Fibroblast of skin of right biceps (primary cell): Measurements from ENCODE around the gene PIK3AP1.

Experiments used
- DNase-seq: peaks from one replicate; pipeline ENCODE4 v3.0.0-alpha.2; 2013

The PIK3AP1 gene

DNA sequence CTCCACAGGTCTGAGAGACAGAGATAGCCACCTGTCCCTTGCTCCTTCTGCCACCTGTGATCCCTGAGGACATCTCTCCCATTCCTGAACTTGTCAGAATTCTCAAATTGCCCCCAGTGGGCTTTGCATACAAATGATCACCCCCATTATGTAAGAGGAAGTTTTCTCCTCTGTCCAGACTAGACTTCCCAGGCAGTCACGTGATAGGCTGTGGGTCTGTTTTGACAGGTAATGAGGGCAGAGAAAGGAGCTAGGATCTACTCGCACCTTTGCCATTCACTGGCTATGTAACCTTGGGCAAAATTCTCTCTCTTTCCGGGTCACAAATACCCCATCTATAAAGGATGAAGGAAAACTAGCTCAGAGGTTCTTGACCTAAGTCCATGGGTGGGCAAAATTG lies 112.1 kb downstream of the PIK3AP1 start:
- no peak for DNase-seq

GRCh38 chr10:96606946-96607345 lies 113.4 kb downstream of the PIK3AP1 start:
- no peak for DNase-seq

DNA sequence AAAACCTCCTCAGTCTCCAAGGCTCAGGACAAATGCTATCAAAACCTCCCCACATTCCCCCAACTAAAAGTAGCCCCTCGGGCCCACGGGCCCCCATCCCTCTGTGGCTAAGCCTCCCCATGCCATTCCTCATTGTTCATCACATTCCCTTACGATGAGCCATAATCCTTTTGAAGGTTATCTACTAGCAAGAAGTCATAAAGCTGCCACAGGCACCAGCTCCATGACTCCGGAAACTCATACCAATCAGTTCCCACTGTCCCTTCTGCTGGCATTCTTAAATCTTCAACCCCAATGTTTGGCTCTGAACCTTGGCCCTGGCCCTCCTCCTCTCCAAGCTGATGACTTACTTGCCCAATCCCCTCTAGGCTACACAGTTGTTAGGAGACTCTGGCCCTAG lies 114.1 kb downstream of the PIK3AP1 start:
- DNase-seq: peak; percentile 71

- no peak for DNase-seq
These were observed 120.0 kb downstream of the PIK3AP1 start for GRCh38 chr10:96600337-96600736.

DNA sequence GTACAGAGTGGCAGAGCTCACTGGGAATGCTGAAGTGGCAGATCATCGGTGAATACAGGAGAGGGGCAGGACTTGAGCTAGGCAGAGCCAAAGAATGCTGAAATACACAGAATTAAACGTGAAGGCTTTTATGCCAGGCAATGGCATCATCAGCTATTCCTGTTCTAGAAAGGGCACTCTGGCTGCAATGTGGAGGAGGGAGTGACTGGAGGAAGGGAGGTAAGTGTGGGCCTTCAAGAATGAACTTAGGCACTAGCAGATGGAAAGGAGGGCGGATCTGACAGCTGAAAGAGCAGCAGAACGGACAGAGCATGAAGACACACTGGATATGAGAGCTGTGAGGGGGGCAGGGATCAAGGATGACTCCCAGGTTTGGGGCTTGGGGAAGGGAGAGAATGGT lies 121.5 kb downstream of the PIK3AP1 start:
- no peak for DNase-seq

DNA sequence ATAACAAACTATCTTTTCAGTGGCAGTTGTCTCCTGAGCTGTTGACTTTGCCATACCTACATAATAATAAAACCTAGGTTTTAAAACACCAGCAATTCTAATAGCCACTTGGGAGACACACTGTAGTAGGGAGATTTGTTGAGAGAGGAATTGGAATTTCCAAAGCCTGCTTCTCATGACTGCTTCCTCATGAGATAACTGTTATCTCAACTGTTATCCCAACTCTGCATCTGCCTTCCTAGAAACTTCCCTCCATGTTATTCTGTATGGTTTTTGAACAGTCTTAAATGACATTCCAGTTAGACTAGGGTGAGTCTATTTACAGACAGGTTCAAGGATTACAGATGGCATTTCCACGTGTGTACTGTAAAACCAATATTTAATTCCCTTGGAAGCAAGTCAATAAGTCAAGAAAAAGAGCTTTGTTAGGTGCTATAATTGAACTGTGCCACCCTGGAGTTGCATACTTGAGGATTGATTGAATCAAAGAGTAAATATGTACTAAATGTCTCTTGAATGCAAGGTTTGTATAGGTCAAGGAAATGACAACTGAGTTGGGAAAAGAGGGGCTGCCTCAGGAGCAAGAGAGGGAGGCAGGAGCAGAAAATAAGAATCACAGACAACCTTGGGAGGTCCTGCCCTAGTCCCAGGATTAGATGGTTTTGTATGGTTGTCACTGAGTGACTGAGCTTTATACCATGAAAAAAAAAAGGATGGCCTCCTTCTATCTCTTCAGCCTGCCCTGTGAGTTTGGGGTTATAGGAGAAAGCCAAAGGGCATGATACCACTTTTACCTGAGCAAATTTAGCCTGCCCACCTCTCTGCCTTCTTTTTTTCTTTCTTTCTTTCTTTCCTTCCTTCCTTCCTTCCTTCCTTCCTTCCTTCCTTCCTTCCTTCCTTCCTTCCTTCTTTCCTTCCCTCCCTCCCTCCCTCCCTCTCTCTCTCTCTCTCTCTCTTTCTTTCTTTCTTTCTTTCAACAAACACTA lies 123.6 kb downstream of the PIK3AP1 start:
- DNase-seq: no peak

GRCh38 chr10:96595741-96596140 lies 124.6 kb downstream of the PIK3AP1 start:
- DNase-seq: no peak

- no peak for DNase-seq
These were observed 128.4 kb downstream of the PIK3AP1 start for GRCh38 chr10:96591946-96592345.

GRCh38 chr10:96588616-96589419 lies 131.5 kb downstream of the PIK3AP1 start:
- DNase-seq: peak; percentile 73

- no peak for DNase-seq
These were observed 132.2 kb downstream of the PIK3AP1 start for GRCh38 chr10:96588060-96588554.

- peak; percentile 79 for DNase-seq
These were observed 132.9 kb downstream of the PIK3AP1 start for GRCh38 chr10:96587264-96588059.

GRCh38 chr10:96586419-96587263 lies 133.7 kb downstream of the PIK3AP1 start, which contains the start of gene TM9SF3:
Gene TM9SF3 (minus strand): TSS chr10:96587012. CDS start chr10:96586835, 177 bp downstream.
- DNase-seq: peak; percentile 93

GRCh38 chr10:96585736-96586418 lies 134.4 kb downstream of the PIK3AP1 start:
- DNase-seq: no peak

- no peak for DNase-seq
These were observed 135.8 kb downstream of the PIK3AP1 start for GRCh38 chr10:96584474-96584873.

DNA sequence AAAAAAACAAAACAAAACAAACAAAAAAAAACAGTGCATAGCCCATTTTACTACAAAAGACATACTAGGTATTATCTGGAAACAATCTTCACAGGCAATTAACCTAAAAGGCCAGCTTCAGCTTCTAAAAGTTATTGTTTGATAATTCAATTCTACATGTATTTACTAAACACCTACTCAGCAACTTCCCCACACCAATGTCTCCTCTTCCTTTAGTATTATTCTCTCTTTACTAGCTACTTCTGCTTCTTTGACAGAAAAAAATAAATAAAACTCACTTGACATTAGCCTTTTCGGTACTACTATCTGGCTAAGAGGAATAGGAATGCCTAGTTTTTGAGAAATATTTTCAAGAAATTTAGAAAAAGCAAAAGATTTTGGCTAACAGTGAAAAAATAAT lies 136.3 kb downstream of the PIK3AP1 start:
- no peak for DNase-seq

- DNase-seq: no peak
These were observed 141.2 kb downstream of the PIK3AP1 start for GRCh38 chr10:96579133-96579532.

DNA sequence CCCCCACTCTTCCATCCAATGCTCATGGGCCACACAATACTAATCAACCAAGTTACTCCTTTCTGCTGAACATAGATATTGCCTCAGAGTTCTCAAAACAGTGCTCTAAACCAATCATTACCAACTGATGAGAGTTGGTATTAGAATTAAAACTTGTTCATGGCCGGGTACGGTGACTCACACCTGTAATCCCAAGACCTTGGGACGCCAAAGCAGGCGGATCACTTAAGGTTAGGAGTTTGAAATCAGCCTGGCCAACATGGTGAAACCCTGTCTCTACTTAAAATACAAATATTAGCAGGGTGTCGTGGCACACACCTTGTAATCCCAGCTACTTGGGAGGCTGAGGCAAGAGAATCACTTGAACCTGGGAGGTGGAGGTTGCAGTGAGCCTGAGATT lies 141.7 kb downstream of the PIK3AP1 start:
- DNase-seq: no peak

- DNase-seq: no peak
These were observed 142.3 kb downstream of the PIK3AP1 start for GRCh38 chr10:96578022-96578421.

GRCh38 chr10:96577069-96577468 lies 143.2 kb downstream of the PIK3AP1 start:
- no peak for DNase-seq

DNA sequence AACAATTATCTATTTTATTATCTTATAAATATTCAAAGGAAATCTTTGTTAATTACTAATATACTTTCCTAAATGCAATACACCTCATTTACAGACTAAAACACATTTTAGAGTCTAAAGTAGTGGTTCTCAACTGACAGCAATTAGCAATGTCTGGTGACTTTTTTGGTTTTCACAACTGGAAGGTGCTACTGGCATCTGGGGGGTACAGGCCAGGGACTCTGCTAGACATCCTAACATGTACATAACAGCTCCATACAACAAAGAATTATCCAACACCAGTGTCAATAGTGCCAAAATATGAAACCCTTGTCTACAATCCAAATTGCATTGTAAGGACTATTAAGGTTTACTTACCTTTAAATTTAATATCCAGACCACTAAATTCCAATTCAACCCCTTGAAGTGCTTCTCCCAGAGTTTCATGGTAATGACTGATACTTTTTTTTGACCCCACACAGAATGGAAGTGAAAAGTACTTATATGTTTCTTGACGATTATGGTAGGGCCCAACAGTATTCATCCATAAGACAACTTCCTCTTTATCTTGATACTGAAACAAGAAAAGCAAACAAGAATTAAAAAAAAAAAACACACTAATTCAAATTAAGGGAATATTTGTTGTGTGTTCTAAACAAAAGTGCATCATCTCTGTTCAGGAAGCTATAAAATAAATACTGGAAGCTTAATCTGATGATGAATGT lies 143.9 kb downstream of the PIK3AP1 start:
- DNase-seq: no peak
